ENCODE measurements around the gene CTSZ. TPM values are rescaled to one million over a fixed set of nuclear protein-coding genes. Genes with fewer than 3 reads are reported as not detected.

CTSZ gene
- total RNA-seq, 4 donors from 2014 or later, result 68.7 to 160 (median 109) TPM

- intact Hi-C loops (cut with DNase I; ENCODE audit: low total_unique reads), result no loop called here
- TF ChIP-seq, protein P1, sequence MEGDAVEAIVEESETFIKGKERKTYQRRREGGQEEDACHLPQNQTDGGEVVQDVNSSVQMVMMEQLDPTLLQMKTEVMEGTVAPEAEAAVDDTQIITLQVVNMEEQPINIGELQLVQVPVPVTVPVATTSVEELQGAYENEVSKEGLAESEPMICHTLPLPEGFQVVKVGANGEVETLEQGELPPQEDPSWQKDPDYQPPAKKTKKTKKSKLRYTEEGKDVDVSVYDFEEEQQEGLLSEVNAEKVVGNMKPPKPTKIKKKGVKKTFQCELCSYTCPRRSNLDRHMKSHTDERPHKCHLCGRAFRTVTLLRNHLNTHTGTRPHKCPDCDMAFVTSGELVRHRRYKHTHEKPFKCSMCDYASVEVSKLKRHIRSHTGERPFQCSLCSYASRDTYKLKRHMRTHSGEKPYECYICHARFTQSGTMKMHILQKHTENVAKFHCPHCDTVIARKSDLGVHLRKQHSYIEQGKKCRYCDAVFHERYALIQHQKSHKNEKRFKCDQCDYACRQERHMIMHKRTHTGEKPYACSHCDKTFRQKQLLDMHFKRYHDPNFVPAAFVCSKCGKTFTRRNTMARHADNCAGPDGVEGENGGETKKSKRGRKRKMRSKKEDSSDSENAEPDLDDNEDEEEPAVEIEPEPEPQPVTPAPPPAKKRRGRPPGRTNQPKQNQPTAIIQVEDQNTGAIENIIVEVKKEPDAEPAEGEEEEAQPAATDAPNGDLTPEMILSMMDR (IDR thresholded peaks at IDR 0.05), result no peak
- no peak for TF ChIP-seq POLR2A (IDR thresholded peaks at IDR 0.05)
- no peak overlapping the region for H3K4me3 ChIP-seq
- no peaks in the 10 kb centered on the region for H3K9me3 ChIP-seq
- H3K27ac ChIP-seq, result no peak overlapping the region
- DNase-seq, result no peak
- H3K4me1 ChIP-seq, result peaks cover 3 to 5% of the 10 kb centered on the region in 2 donors
- H3K36me3 ChIP-seq, result no peaks in the 10 kb centered on the region
- H3K27me3 ChIP-seq, result no peaks in the 10 kb centered on the region
Measured at GRCh38 chr20:59026904-59027740, 20.1 kb upstream of the CTSZ start.

DNA sequence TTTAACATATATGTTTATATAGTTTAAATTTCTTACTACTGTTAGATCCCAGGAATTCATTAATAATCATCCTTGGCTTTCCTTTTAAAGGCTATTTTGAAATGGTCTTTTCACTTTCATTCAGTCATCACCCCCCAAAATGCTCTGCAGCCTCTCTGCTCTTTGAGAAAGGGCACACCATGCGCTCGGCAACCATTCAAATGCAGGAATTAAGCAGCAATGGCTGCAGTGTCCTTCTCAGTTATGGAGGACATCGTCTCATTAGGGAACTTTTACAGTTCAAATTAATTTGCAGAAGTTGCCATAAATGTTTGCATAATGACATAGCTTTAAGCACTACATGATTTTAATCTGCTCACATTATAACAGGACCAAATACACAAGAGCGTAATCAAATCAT, 18.5 kb upstream of the CTSZ start:
- intact Hi-C loops (cut with DNase I; ENCODE audit: low total_unique reads), result no loop called here
- TF ChIP-seq, protein P1 (IDR thresholded peaks at IDR 0.05), result no peak
- Histone ChIP-seq H3K4me3 (no peak overlapping the region), H3K9me3 (no peaks in the 10 kb centered on the region), H3K27ac (no peak overlapping the region), H3K4me1 (peaks cover 0 to 3% of the 10 kb centered on the region in 2 donors), H3K27me3 (no peaks in the 10 kb centered on the region), H3K36me3 (no peaks in the 10 kb centered on the region)
- no peak for DNase-seq

DNA sequence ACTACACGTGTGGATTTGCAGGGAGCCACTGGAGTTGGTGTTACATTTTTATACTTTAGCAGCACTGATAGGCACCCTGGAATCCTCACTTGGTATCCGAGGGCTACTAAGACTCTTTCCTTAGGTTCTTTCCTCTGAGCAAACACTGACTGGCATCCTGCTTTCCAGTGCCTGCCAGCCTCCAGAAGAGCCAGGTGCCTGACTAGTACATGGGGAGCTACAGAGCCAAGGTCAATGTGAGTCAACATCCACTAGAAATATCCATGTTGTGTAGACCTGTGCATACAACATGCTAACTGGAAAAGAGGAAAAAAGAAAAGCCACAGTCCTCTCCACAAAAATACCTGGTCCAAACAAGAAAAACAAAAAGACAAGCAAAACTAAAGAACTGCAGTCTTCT, 18.0 kb upstream of the CTSZ start:
- Histone ChIP-seq H3K27ac (no peak overlapping the region), H3K9me3 (no peaks in the 10 kb centered on the region), H3K4me1 (peaks cover 0 to 3% of the 10 kb centered on the region in 2 donors), H3K27me3 (no peaks in the 10 kb centered on the region), H3K4me3 (no peak overlapping the region), H3K36me3 (no peaks in the 10 kb centered on the region)
- intact Hi-C loops (cut with DNase I; ENCODE audit: low total_unique reads), result no loop called here
- TF ChIP-seq, protein P1 (IDR thresholded peaks at IDR 0.05), result no peak
- TF ChIP-seq POLR2A (IDR thresholded peaks at IDR 0.05), result no peak
- no peak for DNase-seq

GRCh38 chr20:59024111-59024530, 17.1 kb upstream of the CTSZ start:
- H3K36me3 ChIP-seq, result no peaks in the 10 kb centered on the region
- H3K4me3 ChIP-seq, result no peak overlapping the region
- no peaks in the 10 kb centered on the region for H3K27me3 ChIP-seq
- H3K27ac ChIP-seq, result no peak overlapping the region
- H3K4me1 ChIP-seq, result peaks cover 0 to 3% of the 10 kb centered on the region in 2 donors
- DNase-seq, result no peak
- intact Hi-C loops (cut with DNase I; ENCODE audit: low total_unique reads), result no loop called here
- TF ChIP-seq, protein P1 (IDR thresholded peaks at IDR 0.05), result no peak
- no peak for TF ChIP-seq POLR2A (IDR thresholded peaks at IDR 0.05)
- H3K9me3 ChIP-seq, result no peaks in the 10 kb centered on the region

DNA sequence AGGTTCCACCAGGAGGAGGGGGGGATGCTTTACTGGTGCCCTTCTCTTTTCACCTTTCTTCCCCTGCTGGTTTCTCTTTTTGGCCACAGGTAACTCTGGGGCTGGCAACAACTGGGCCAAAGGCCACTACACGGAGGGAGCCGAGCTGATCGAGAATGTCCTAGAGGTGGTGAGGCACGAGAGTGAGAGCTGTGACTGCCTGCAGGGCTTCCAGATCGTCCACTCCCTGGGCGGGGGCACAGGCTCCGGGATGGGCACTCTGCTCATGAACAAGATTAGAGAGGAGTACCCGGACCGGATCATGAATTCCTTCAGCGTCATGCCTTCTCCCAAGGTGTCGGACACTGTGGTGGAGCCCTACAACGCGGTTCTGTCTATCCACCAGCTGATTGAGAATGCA, 16.6 kb upstream of the CTSZ start:
- no peaks in the 10 kb centered on the region for H3K36me3 ChIP-seq
- intact Hi-C loops (cut with DNase I; ENCODE audit: low total_unique reads), result no loop called here
- no peak for TF ChIP-seq POLR2A (IDR thresholded peaks at IDR 0.05)
- TF ChIP-seq, protein P1 (IDR thresholded peaks at IDR 0.05), result no peak

More for the DNA sequence above, 16.6 kb upstream of the CTSZ start:
- H3K4me3 ChIP-seq, result no peak overlapping the region
- no peak for DNase-seq
- no peaks in the 10 kb centered on the region for H3K27me3 ChIP-seq
- peaks cover 0 to 3% of the 10 kb centered on the region in 2 donors for H3K4me1 ChIP-seq
- H3K9me3 ChIP-seq, result no peaks in the 10 kb centered on the region
- H3K27ac ChIP-seq, result no peak overlapping the region

All from uterus (tissue), 4 donors.